K562 (cell line): Measurements from ENCODE around the gene POLA1. TPM values are rescaled to one million over a fixed set of nuclear protein-coding genes. Genes with fewer than 3 reads are reported as not detected.

Experiments used
- ATAC-seq: fragments of 200-7000 bp; cut with Tn5 transposase; 3 replicates; pipeline ENCODE4 v1.9.1; 2020; ENCODE audit warnings: moderate library complexity
- BruUV-seq: library from RNA; stranded (reverse); fragments of 400-500 nt; replicated peaks from 2 replicates; lab custom pipeline; 2021; lab: Mats Ljungman, UMichigan
- CTCF ChIA-PET: fragments of 300-600 bp; formaldehyde crosslinking; extraction: SDS; loops from one replicate; lab custom pipeline; 2021; ENCODE audit warnings: low intra/inter-chr PET ratio; lab: Yijun Ruan, JAX
- POLR2A ChIA-PET: fragments of 300-600, 350-650 bp; sonication (Branson Sonifier 250); formaldehyde crosslinking; extraction: SDS; loops from one replicate; lab custom pipeline; 2021; ENCODE audit warnings: antibody characterized with exemption, inconsistent platforms; lab: Yijun Ruan, JAX
- DNase-seq, 4 experiments: peaks; one replicate each; pipeline versions ENCODE4 v3.0.0 to v3.0.0-alpha.2; 2011 to 2018; ENCODE audit warnings: low spot score in 3 of 4, mixed read lengths in 3 of 4; ENCODE audit errors: extremely low read depth in 1 of 4
- FAIRE-seq: peaks from 2 replicates; lab custom pipeline; 2011; peaks lifted over from hg19 to GRCh38; lab: Jason Lieb, UNC
- H2AFZ ChIP-seq: 2 replicates; pipeline ENCODE4 v1.6.0; 2011; ENCODE audit warnings: low read depth, low read length, control low read depth, inconsistent platforms
- H3K27ac ChIP-seq: fragments of 200-600 bp; 3 replicates; pipeline ENCODE4 v1.8.0; 2011; ENCODE audit warnings: low read depth, mild to moderate bottlenecking, control low read depth, inconsistent platforms, low read length, moderate library complexity, mixed read lengths; ENCODE audit errors: extremely low read depth
- H3K27me3 ChIP-seq, 2 experiments: fragments of 300-600 bp in 1 of 2; 2 replicates in 1 of 2; 3 replicates in 1 of 2; pipeline versions ENCODE4 v1.6.0 to v1.8.0; 2011; ENCODE audit warnings: inconsistent platforms in 2 of 2, low read length in 2 of 2, mild to moderate bottlenecking in 1 of 2, mixed read lengths in 1 of 2, moderate library complexity in 1 of 2; ENCODE audit not compliant: control insufficient read depth in 2 of 2, insufficient read depth in 2 of 2
- H3K36me3 ChIP-seq: fragments of 300-600 bp; 3 replicates; pipeline ENCODE4 v1.8.0; 2011; ENCODE audit warnings: mild to moderate bottlenecking, low read length, inconsistent platforms; ENCODE audit not compliant: control insufficient read depth, insufficient read depth
- H3K4me1 ChIP-seq, 2 experiments: fragments of 200-600 bp in 1 of 2; replicated peaks in 1 of 2; 2 replicates in 1 of 2; 3 replicates in 1 of 2; pipeline versions ENCODE4 v1.5.1 to v1.8.0; 2011; ENCODE audit warnings: inconsistent platforms in 2 of 2, low read length in 2 of 2, mild to moderate bottlenecking in 1 of 2, mixed read lengths in 1 of 2, moderate library complexity in 1 of 2; ENCODE audit not compliant: control insufficient read depth in 2 of 2, insufficient read depth in 2 of 2
- H3K4me2 ChIP-seq: 2 replicates; pipeline ENCODE4 v1.6.1; 2011; ENCODE audit warnings: low read length, control low read depth, inconsistent platforms, mixed read lengths; ENCODE audit not compliant: insufficient read depth
- H3K4me3 ChIP-seq: fragments of 200-600 bp; sonication (generic), shearing (Covaris generic); 2 replicates; pipeline ENCODE4 v1.5.1; 2016; ENCODE audit warnings: control low read depth, inconsistent platforms
- H3K79me2 ChIP-seq: fragments of 200-600 bp; 3 replicates; pipeline ENCODE4 v1.8.0; 2011; ENCODE audit warnings: low read length, inconsistent platforms; ENCODE audit not compliant: control insufficient read depth, insufficient read depth
- H3K9ac ChIP-seq, 2 experiments: 2 replicates each; pipeline versions ENCODE4 v1.6.0 to v1.6.1; 2011; ENCODE audit warnings: low read depth in 2 of 2, low read length in 2 of 2, control low read depth in 1 of 2, inconsistent platforms in 1 of 2, mild to moderate bottlenecking in 1 of 2, mixed read lengths in 1 of 2; ENCODE audit not compliant: insufficient read depth in 1 of 2
- H3K9me1 ChIP-seq: one replicate; pipeline ENCODE4 v1.6.0; 2011; ENCODE audit warnings: inconsistent platforms, mild to moderate bottlenecking, low read length, moderate library complexity; ENCODE audit not compliant: control insufficient read depth, insufficient read depth
- H3K9me3 ChIP-seq: replicated peaks from 2 replicates; pipeline ENCODE4 v1.5.1; 2011; ENCODE audit warnings: low read depth, low read length, inconsistent platforms; ENCODE audit not compliant: control insufficient read depth, insufficient read depth
- H4K20me1 ChIP-seq: replicated peaks from 2 replicates; pipeline ENCODE4 v1.6.1; 2011; ENCODE audit warnings: low read length, inconsistent platforms, mixed read lengths; ENCODE audit not compliant: control insufficient read depth, insufficient read depth
- CREB3L1 ChIP-seq: fragments of 450-650 bp; IDR thresholded peaks from 2 replicates; pipeline ENCODE4 v1.6.1; 2014; ENCODE audit warnings: low read depth, mild to moderate bottlenecking, moderate library complexity, borderline replicate concordance
- ESRRA ChIP-seq: fragments of 450-650 bp; IDR thresholded peaks from 2 replicates; pipeline ENCODE4 v1.6.1; 2014; ENCODE audit warnings: low read depth, mild to moderate bottlenecking, moderate library complexity, borderline replicate concordance
- FOXJ2 ChIP-seq: fragments of 200-800 bp; sonication (Bioruptor generic); IDR thresholded peaks from 2 replicates; pipeline ENCODE4 v1.6.1; 2016; ENCODE audit warnings: missing genetic modification characterization, missing compliant biosample characterization
- FOXK2 ChIP-seq, 2 experiments: fragments of 450-650 bp; IDR thresholded peaks in 1 of 2; conservative IDR thresholded peaks in 1 of 2; 2 replicates each; pipeline ENCODE4 v1.6.1; 2016; ENCODE audit warnings: low read depth in 2 of 2, mild to moderate bottlenecking in 1 of 2
- HMBOX1 ChIP-seq: sonication (generic); IDR thresholded peaks from 2 replicates; pipeline ENCODE4 v1.6.1; 2016
- KDM2B ChIP-seq: fragments of 250-450 bp; sonication (Bioruptor Pico); IDR thresholded peaks from 2 replicates; pipeline ENCODE4 v1.8.0; 2021; ENCODE audit warnings: mild to moderate bottlenecking, moderate library complexity
- KLF10 ChIP-seq: fragments of 250-450 bp; sonication (Bioruptor Pico); IDR thresholded peaks from 2 replicates; pipeline ENCODE4 v1.6.1; 2021; ENCODE audit warnings: matching md5 sums
- KLF13 ChIP-seq: fragments of 450-650 bp; IDR thresholded peaks from 2 replicates; pipeline ENCODE4 v1.6.1; 2016; ENCODE audit warnings: missing genetic modification characterization, low read depth, mild to moderate bottlenecking, missing compliant biosample characterization, moderate library complexity, borderline replicate concordance
- MAX ChIP-seq: sonication (generic); formaldehyde crosslinking; IDR thresholded peaks from 2 replicates; pipeline ENCODE4 v1.9.0; 2022; ENCODE audit warnings: mild to moderate bottlenecking, missing genetic modification reagents
- MTA3 ChIP-seq: fragments of 450-650 bp; formaldehyde crosslinking; IDR thresholded peaks from 2 replicates; pipeline ENCODE4 v1.6.1; 2017; ENCODE audit warnings: mild to moderate bottlenecking, borderline replicate concordance
- PTTG1 ChIP-seq: fragments of 450-650 bp; IDR thresholded peaks from 2 replicates; pipeline ENCODE4 v1.6.1; 2016; ENCODE audit warnings: low read depth, mild to moderate bottlenecking, missing genetic modification characterization, missing compliant biosample characterization
- RFX1 ChIP-seq: fragments of 450-650 bp; IDR thresholded peaks from 2 replicates; pipeline ENCODE4 v1.6.1; 2016; ENCODE audit warnings: mild to moderate bottlenecking, moderate library complexity
- RHOXF2B ChIP-seq: fragments of 250-450 bp; sonication (Bioruptor Pico); conservative IDR thresholded peaks from 2 replicates; pipeline ENCODE4 v1.5.1; 2021
- SOX6 ChIP-seq: fragments of 450-650 bp; IDR thresholded peaks from 2 replicates; pipeline ENCODE4 v1.6.1; 2014; ENCODE audit warnings: mild to moderate bottlenecking
- SRSF7 ChIP-seq: fragments of 200-400 bp; formaldehyde crosslinking; optimal IDR thresholded peaks from 2 replicates; pipeline ENCODE3; 2017; ENCODE audit warnings: mild to moderate bottlenecking, low read depth, low read length
- TAF15 ChIP-seq: fragments of 200-400 bp; formaldehyde crosslinking; IDR thresholded peaks from 2 replicates; pipeline ENCODE4 v1.6.1; 2017; ENCODE audit warnings: mild to moderate bottlenecking, low read depth, low read length, moderate library complexity
- ZNF77 ChIP-seq: fragments of 250-450 bp; sonication (Bioruptor Pico); IDR thresholded peaks from 2 replicates; pipeline ENCODE4 v1.5.0; 2020
- WGBS: fragments of 100-300 bp; shearing (Covaris generic); methylation state at CpG from one replicate; pipeline ENCODE4 v1.1.6; 2016; ENCODE audit warnings: low coverage, mixed read lengths; ENCODE audit not compliant: insufficient coverage; ENCODE audit errors: missing lambda C conversion rate; 5-methylcytosine and 5-hydroxymethylcytosine counted together
- in situ Hi-C: fragments of 300-500 bp; cut with MboI; formaldehyde crosslinking; loops from 4 replicates; pipeline ENCODE4 v1.15.0; 2018; ENCODE audit warnings: inconsistent platforms, mixed read lengths
- intact Hi-C: fragments of 100-400 bp; cut with micrococcal nuclease; formaldehyde crosslinking; loops from 2 replicates; pipeline ENCODE4 v1.14.2; 2022
- polyA plus RNA-seq, 8 experiments: library from polyadenylated mRNA; depleted of rRNA in 4 of 8; stranded (reverse) in 5 of 8; unstranded in 3 of 8; fragments of >200 nt; fragmentation: Nextera tagmentation in 2 of 8; fragmentation: Illumina TruSeq in 1 of 8; extraction: Ambion mirVana in 2 of 8; extraction: Trizol in 1 of 8; gene quantifications; 2 replicates each; pipeline versions ENCODE4 v1.2.1 to v1.2.3, GENCODE V29; 2011 to 2014; ENCODE audit warnings: inconsistent platforms in 1 of 8, missing spikeins in 1 of 8
- total RNA-seq, 7 experiments: library from RNA; depleted of rRNA in 6 of 7; stranded (reverse); fragments of >200 nt in 6 of 7; fragmentation: Illumina TruSeq in 2 of 7; extraction: Trizol in 2 of 7; gene quantifications; 2 replicates each; pipeline versions ENCODE4 v1.2.1 to v1.2.3, GENCODE V29; 2011 to 2021; ENCODE audit warnings: low replicate concordance in 1 of 7

POLA1 gene
- total and polyA plus RNA-seq, 9 of the 15 experiments (the other 6 are each of a cell fraction or from before 2014, with no cell fraction given) = 8.6 to 48.4 (median 27.4) TPM

GRCh38 chrX:25005382-25006185 lies 311.9 kb downstream of the POLA1 start:
- H3K4me3 ChIP-seq = no peak overlapping the region
- TF ChIP-seq SRSF7 (no peak), ZNF77 (CRISPR knock-in tag) (no peak), HMBOX1 (no peak), RFX1 (no peak), TAF15 (no peak), SOX6 (no peak), RHOXF2B (CRISPR knock-in tag) (no peak), PTTG1 (tag) (no peak), KLF13 (tag) (no peak), MTA3 (no peak), KLF10 (CRISPR knock-in tag) (no peak), FOXJ2 (no peak), ESRRA (no peak), CREB3L1 (no peak), FOXK2 (conservative IDR thresholded peaks at IDR 0.05 in 1 of 2, IDR thresholded peaks at IDR 0.05 in 1 of 2; ENCODE audit: low read depth in 2 of 2) (no peak), MAX (CRISPR knock-in tag) (no peak), KDM2B (CRISPR knock-in tag) (no peak)

More at GRCh38 chrX:25005382-25006185, 311.9 kb downstream of the POLA1 start:
- ChIA-PET POLR2A (no interaction called here), CTCF (no interaction called here)
- Histone ChIP-seq H2AFZ (no peak overlapping the region), H3K36me3 (no peaks in the 10 kb centered on the region), H3K9ac (no peak overlapping the region), H3K4me2 (no peak overlapping the region), H3K27me3 (peaks cover 2 to 20% of the 10 kb centered on the region in 2 experiments; a peak in 3 of 5 replicates), H3K79me2 (no peaks in the 10 kb centered on the region), H4K20me1 (no peaks in the 10 kb centered on the region), H3K4me1 (peaks cover 0 to 8% of the 10 kb centered on the region in 2 experiments; a peak in 2 of 5 replicates), H3K9me1 (no peaks in the 10 kb centered on the region), H3K9me3 (no peaks in the 10 kb centered on the region), H3K27ac (no peak overlapping the region)
- no TSS peak for BruUV-seq
- ATAC-seq = no peak
- WGBS = 59% methylated on average over 4 of the region's 72 CpGs
- in situ Hi-C loops = no loop called here
- no peak for DNase-seq
- intact Hi-C loops = no loop called here
- FAIRE-seq = no peak
